Panc1 (cell line): Measurements from ENCODE around the gene VPS13A. TPM values are rescaled to one million over a fixed set of nuclear protein-coding genes. Genes with fewer than 3 reads are reported as not detected.

Experiments used
- ATAC-seq: fragments of 200-7000 bp; cut with Tn5 transposase; 2 replicates; pipeline ENCODE4 v1.9.1; 2020; ENCODE audit warnings: mild to moderate bottlenecking, moderate library complexity
- BruUV-seq: library from RNA; stranded (reverse); fragments of 400-500 nt; replicated peaks from 2 replicates; lab custom pipeline; 2021; lab: Mats Ljungman, UMichigan
- CTCF ChIA-PET: fragments of 300-600 bp; sonication (Branson Sonifier 250); formaldehyde crosslinking; loops from one replicate; lab custom pipeline; 2022; ENCODE audit warnings: antibody characterized with exemption; lab: Charles Lee
- POLR2A ChIA-PET: fragments of 300-600 bp; sonication (Branson Sonifier 250); formaldehyde crosslinking; loops from one replicate; lab custom pipeline; 2022; ENCODE audit warnings: antibody characterized with exemption; lab: Charles Lee
- DNase-seq: peaks from one replicate; pipeline ENCODE4 v3.0.0-alpha.2; 2010; ENCODE audit warnings: low read depth, low spot score
- H3K27ac ChIP-seq: 2 replicates; pipeline ENCODE4 v1.5.1; 2011; ENCODE audit warnings: mild to moderate bottlenecking, low read length, inconsistent platforms
- H3K27me3 ChIP-seq: fragments of 200-500 bp; sonication (Bioruptor generic); 2 replicates; pipeline ENCODE4 v1.6.0; 2014; ENCODE audit warnings: low read length, inconsistent platforms; ENCODE audit not compliant: control insufficient read depth, insufficient read depth
- H3K36me3 ChIP-seq: fragments of 200-500 bp; sonication (Bioruptor generic); 2 replicates; pipeline ENCODE4 v1.5.1; 2014; ENCODE audit warnings: inconsistent platforms, mild to moderate bottlenecking, low read length, moderate library complexity; ENCODE audit not compliant: control insufficient read depth, insufficient read depth
- H3K4me1 ChIP-seq: 2 replicates; pipeline ENCODE4 v1.5.1; 2011; ENCODE audit warnings: inconsistent platforms, mild to moderate bottlenecking, low read length, moderate library complexity; ENCODE audit not compliant: control insufficient read depth, insufficient read depth
- H3K4me3 ChIP-seq, 2 experiments: 2 replicates each; pipeline ENCODE4 v1.5.1; 2011 to 2012; ENCODE audit warnings: low read depth in 2 of 2, low read length in 2 of 2, mild to moderate bottlenecking in 2 of 2, inconsistent platforms in 1 of 2, moderate library complexity in 1 of 2
- H3K9me3 ChIP-seq: fragments of 200-500 bp; sonication (Bioruptor generic); 2 replicates; pipeline ENCODE4 v1.5.1; 2014; ENCODE audit warnings: low read depth, mild to moderate bottlenecking, inconsistent platforms, low read length, moderate library complexity; ENCODE audit not compliant: control insufficient read depth, insufficient read depth
- CTCF ChIP-seq: fragments of 450-650 bp; IDR thresholded peaks from 2 replicates; pipeline ENCODE4 v1.5.1; 2017; ENCODE audit warnings: mild to moderate bottlenecking
- POLR2AphosphoS5 ChIP-seq: IDR thresholded peaks from 2 replicates; pipeline ENCODE4 v1.6.1; 2012; ENCODE audit warnings: mild to moderate bottlenecking, low read depth, low read length, moderate library complexity
- REST ChIP-seq, 2 experiments: IDR thresholded peaks; 2 replicates each; pipeline ENCODE4 v1.6.1; 2011 to 2012; ENCODE audit warnings: low read depth in 2 of 2, control low read depth in 1 of 2, low read length in 1 of 2, mild to moderate bottlenecking in 1 of 2, moderate library complexity in 1 of 2; ENCODE audit not compliant: insufficient read depth in 1 of 2
- SIN3A ChIP-seq: IDR thresholded peaks from 2 replicates; pipeline ENCODE4 v1.6.1; 2012; ENCODE audit warnings: low read depth, mild to moderate bottlenecking, low read length, moderate library complexity, borderline replicate concordance; ENCODE audit not compliant: insufficient read depth
- TCF7L2 ChIP-seq: IDR thresholded peaks from 2 replicates; pipeline ENCODE4 v1.6.1; 2011; ENCODE audit warnings: mild to moderate bottlenecking, low read depth, low read length, inconsistent platforms
- in situ Hi-C: cut with HindIII; loops from 2 replicates; pipeline ENCODE4 v1.10.0; 2016; ENCODE audit warnings: low sequenced_read_pairs, low pct_unique_long_range_greater_than_20kb
- intact Hi-C: fragments of 100-400 bp; cut with micrococcal nuclease; formaldehyde crosslinking; loops from one replicate; pipeline ENCODE4 v1.10.0; 2022; ENCODE audit not compliant: unreplicated experiment
- total RNA-seq: library from RNA; stranded (reverse); gene quantifications from one replicate; pipeline ENCODE4 v1.2.1, GENCODE V29; 2021; ENCODE audit not compliant: unreplicated experiment

VPS13A gene
- total RNA-seq, 1 experiment from 2014 or later: 26.1 TPM

- no peak for ATAC-seq
- ChIA-PET CTCF (no interaction called here), POLR2A (no interaction called here)
- Histone ChIP-seq H3K4me3 (no peak overlapping the region), H3K4me1 (no peaks in the 10 kb centered on the region), H3K9me3 (no peaks in the 10 kb centered on the region), H3K27me3 (no peaks in the 10 kb centered on the region), H3K36me3 (no peaks in the 10 kb centered on the region), H3K27ac (no peak overlapping the region)
- in situ Hi-C loops: no loop called here
- no TSS peak for BruUV-seq
- no peak for DNase-seq
- intact Hi-C loops: no loop called here
- TF ChIP-seq TCF7L2: no peak
- no peak for TF ChIP-seq REST (IDR thresholded peaks at IDR 0.05; ENCODE audit: insufficient read depth in 1 of 2, low read depth in 2 of 2, low read length in 1 of 2)
These were observed 222.6 kb downstream of the VPS13A start for GRCh38 chr9:77399964-77400363.

- Histone ChIP-seq H3K36me3 (no peaks in the 10 kb centered on the region), H3K4me3 (no peak overlapping the region), H3K4me1 (no peaks in the 10 kb centered on the region), H3K27me3 (no peaks in the 10 kb centered on the region), H3K27ac (no peak overlapping the region), H3K9me3 (no peaks in the 10 kb centered on the region)
- ATAC-seq (no peak), DNase-seq (no peak)
- TF ChIP-seq POLR2AphosphoS5: no peak
- no peak for TF ChIP-seq TCF7L2
- TF ChIP-seq SIN3A: no peak
- TF ChIP-seq CTCF: no peak
- no peak for TF ChIP-seq REST (IDR thresholded peaks at IDR 0.05; ENCODE audit: insufficient read depth in 1 of 2, low read depth in 2 of 2, low read length in 1 of 2)
- intact Hi-C loops: no loop called here
- POLR2A ChIA-PET: no interaction called here
- in situ Hi-C loops: no loop called here
- BruUV-seq: no TSS peak
- CTCF ChIA-PET: no interaction called here
These were observed 225.0 kb downstream of the VPS13A start for GRCh38 chr9:77402286-77402685.
